K562 (cell line): ENCODE measurements around the gene TPX2.

Experiments
- HEY1 ChIP-seq: fragments of 250-450 bp; sonication (Bioruptor Pico); IDR thresholded peaks from 2 replicates; pipeline ENCODE4 v1.5.0; 2020; ENCODE audit warnings: mild to moderate bottlenecking, moderate library complexity, borderline replicate concordance
- MAFK ChIP-seq: IDR thresholded peaks from 2 replicates; pipeline ENCODE4 v1.6.1; 2011; ENCODE audit warnings: low read length, improper control_type of control experiment
- MLX ChIP-seq, 2 experiments: fragments of 450-650 bp in 1 of 2; sonication (generic) in 1 of 2; formaldehyde crosslinking; conservative IDR thresholded peaks; 2 replicates each; pipeline versions ENCODE4 v1.4.0 to v1.8.1; 2020 to 2022; ENCODE audit warnings: mild to moderate bottlenecking in 1 of 2, missing genetic modification reagents in 1 of 2
- PHF21A ChIP-seq: fragments of 450-650 bp; IDR thresholded peaks from 2 replicates; pipeline ENCODE4 v1.6.1; 2017; ENCODE audit warnings: low read depth, borderline replicate concordance
- POLR2AphosphoS5 ChIP-seq: IDR thresholded peaks from 2 replicates; pipeline ENCODE4 v1.6.1; 2011; ENCODE audit warnings: mild to moderate bottlenecking, low read depth, low read length, moderate library complexity; ENCODE audit not compliant: control insufficient read depth, insufficient read depth
- SREBF1 ChIP-seq: fragments of 150-350 bp; IDR thresholded peaks from 2 replicates; pipeline ENCODE4 v1.6.1; 2014; ENCODE audit warnings: antibody characterized with exemption, low read depth, low read length, borderline replicate concordance
- ZZZ3 ChIP-seq: fragments of 450-650 bp; IDR thresholded peaks from 2 replicates; pipeline ENCODE4 v1.6.1; 2016; ENCODE audit warnings: antibody characterized with exemption, mild to moderate bottlenecking, moderate library complexity

- TF ChIP-seq MAFK, result no peak
- no peak for TF ChIP-seq SREBF1
- no peak for TF ChIP-seq ZZZ3
- TF ChIP-seq PHF21A, result no peak
- TF ChIP-seq POLR2AphosphoS5, result no peak
- no peak for TF ChIP-seq HEY1 (CRISPR knock-in tag)
- TF ChIP-seq MLX (CRISPR knock-in tag; conservative IDR thresholded peaks at IDR 0.05), result no peak
These were observed 102.8 kb downstream of the TPX2 start for GRCh38 chr20:31841928-31842327.
